Nephron (organoid): ENCODE results near the gene RAB37.

ENCODE experiments used
- H3K27ac Mint-ChIP-seq, 3 experiments: 2 replicates each; pipeline ENCODE4 v1.8.0; 2020; ENCODE audit warnings: mixed read lengths in 3 of 3, mild to moderate bottlenecking in 2 of 3, moderate library complexity in 1 of 3
- H3K27me3 Mint-ChIP-seq: 2 replicates; pipeline ENCODE4 v1.8.0; 2021; ENCODE audit warnings: low read depth, mild to moderate bottlenecking, moderate library complexity, mixed read lengths
- H3K36me3 Mint-ChIP-seq: 2 replicates; pipeline ENCODE4 v1.8.0; 2020; ENCODE audit warnings: low read depth, mixed read lengths
- H3K4me1 Mint-ChIP-seq: 2 replicates; pipeline ENCODE4 v1.8.0; 2020; ENCODE audit warnings: mixed read lengths
- H3K4me3 Mint-ChIP-seq, 3 experiments: 2 replicates each; pipeline ENCODE4 v1.8.0; 2020; ENCODE audit warnings: mild to moderate bottlenecking in 3 of 3, mixed read lengths in 3 of 3, moderate library complexity in 2 of 3
- H3K9me3 Mint-ChIP-seq: 2 replicates; pipeline ENCODE4 v1.8.0; 2020; ENCODE audit warnings: mixed read lengths
- CTCF ChIP-seq, 3 experiments: fragments of 200-600 bp; sonication (generic); IDR thresholded peaks; one replicate each; pipeline ENCODE4 v1.5.0; 2021; ENCODE audit warnings: antibody characterized with exemption in 3 of 3; ENCODE audit not compliant: unreplicated experiment in 3 of 3

The RAB37 gene

GRCh38 chr17:74775409-74776043 lies 38.5 kb downstream of the RAB37 start:
- Mint-ChIP-seq H3K4me3 (peak overlapping the region; percentile 96 to 98 (median 98)), H3K36me3 (peaks cover 27% of the 10 kb centered on the region)

GRCh38 chr17:74776044-74776962 lies 39.2 kb downstream of the RAB37 start, which contains the start of gene NAT9:
NAT9 (minus strand) TSS chr17:74776345; CDS start chr17:74775698, 647 bp downstream.
- peaks cover 26% of the 10 kb centered on the region for H3K4me1 Mint-ChIP-seq
- peaks cover 21% of the 10 kb centered on the region for H3K36me3 Mint-ChIP-seq
- H3K27ac Mint-ChIP-seq = peak within 1 kb of the TSS; percentile 84 to 96 (median 95)
- no peak for TF ChIP-seq CTCF (IDR thresholded peaks at IDR 0.05; ENCODE audit: unreplicated experiment in 3 of 3)
- H3K9me3 Mint-ChIP-seq = no peaks in the 10 kb centered on the region
- H3K4me3 Mint-ChIP-seq = peak within 1 kb of the TSS; percentile 96 to 98 (median 98)
- H3K27me3 Mint-ChIP-seq = no peaks in the 10 kb centered on the region

More at GRCh38 chr17:74775409-74776043, 38.5 kb downstream of the RAB37 start:
- no peak for TF ChIP-seq CTCF (IDR thresholded peaks at IDR 0.05; ENCODE audit: unreplicated experiment in 3 of 3)
- H3K4me1 Mint-ChIP-seq = peaks cover 26% of the 10 kb centered on the region
- H3K27ac Mint-ChIP-seq = peak overlapping the region; percentile 84 to 96 (median 95)
- no peaks in the 10 kb centered on the region for H3K27me3 Mint-ChIP-seq
- no peaks in the 10 kb centered on the region for H3K9me3 Mint-ChIP-seq

- Mint-ChIP-seq H3K9me3 (no peaks in the 10 kb centered on the region), H3K36me3 (peaks cover 18% of the 10 kb centered on the region), H3K4me1 (peaks cover 26% of the 10 kb centered on the region), H3K27ac (peak overlapping the region in 1 of 3 experiments; percentile 74), H3K27me3 (no peaks in the 10 kb centered on the region), H3K4me3 (peak overlapping the region; percentile 96 to 98 (median 98))
- no peak for TF ChIP-seq CTCF (IDR thresholded peaks at IDR 0.05; ENCODE audit: unreplicated experiment in 3 of 3)
Observed at GRCh38 chr17:74776990-74777389, 39.9 kb downstream of the RAB37 start.

GRCh38 chr17:74777901-74778515 lies 41.0 kb downstream of the RAB37 start:
- Mint-ChIP-seq H3K9me3 (no peaks in the 10 kb centered on the region), H3K27ac (no peak overlapping the region), H3K27me3 (no peaks in the 10 kb centered on the region), H3K4me1 (peaks cover 26% of the 10 kb centered on the region), H3K36me3 (peaks cover 10% of the 10 kb centered on the region), H3K4me3 (peak overlapping the region; percentile 63 to 81 (median 66))
- TF ChIP-seq CTCF (IDR thresholded peaks at IDR 0.05; ENCODE audit: unreplicated experiment in 3 of 3) = no peak

- Mint-ChIP-seq H3K36me3 (peaks cover 5% of the 10 kb centered on the region), H3K4me3 (peak overlapping the region in 2 of 3 experiments; percentile 22 to 71), H3K4me1 (peaks cover 22% of the 10 kb centered on the region), H3K27ac (no peak overlapping the region), H3K9me3 (no peaks in the 10 kb centered on the region), H3K27me3 (no peaks in the 10 kb centered on the region)
- TF ChIP-seq CTCF (IDR thresholded peaks at IDR 0.05; ENCODE audit: unreplicated experiment in 3 of 3) = no peak
Observed at GRCh38 chr17:74778960-74779359, 41.9 kb downstream of the RAB37 start.
